IMR-90 (cell line): ENCODE measurements around the gene IQSEC1. TPM values are rescaled to one million over a fixed set of nuclear protein-coding genes. Genes with fewer than 3 reads are reported as not detected.

Experiments
- ATAC-seq: fragments of 200-7000 bp; cut with Tn5 transposase; 2 replicates; pipeline ENCODE4 v1.9.1; 2020; ENCODE audit warnings: low read depth, mild to moderate bottlenecking, moderate library complexity
- BruUV-seq: library from RNA; stranded (reverse); fragments of 400-500 nt; replicated peaks from 2 replicates; lab custom pipeline; 2021; lab: Mats Ljungman, UMichigan
- CTCF ChIA-PET: fragments of 300-600 bp; formaldehyde crosslinking; extraction: SDS; loops from one replicate; lab custom pipeline; 2021; ENCODE audit warnings: antibody characterized with exemption; lab: Yijun Ruan, JAX
- POLR2A ChIA-PET: fragments of 300-600 bp; sonication (Branson Sonifier 250); formaldehyde crosslinking; loops from one replicate; lab custom pipeline; 2022; ENCODE audit warnings: antibody characterized with exemption; ENCODE audit not compliant: unreplicated experiment; lab: Charles Lee
- DNase-seq: peaks from one replicate; pipeline ENCODE4 v3.0.0; 2013
- H2AFZ ChIP-seq: replicated peaks from 2 replicates; pipeline ENCODE3; 2013; ENCODE audit warnings: low read length, mild to moderate bottlenecking; ENCODE audit not compliant: poor library complexity
- H2AK5ac ChIP-seq: 2 replicates; pipeline ENCODE4 v1.6.1; 2013; ENCODE audit warnings: low read depth, low read length, inconsistent platforms
- H2AK9ac ChIP-seq: replicated peaks from 2 replicates; pipeline ENCODE3; 2013; ENCODE audit warnings: mild to moderate bottlenecking, low read depth, low read length, moderate library complexity; ENCODE audit not compliant: poor library complexity
- H2BK120ac ChIP-seq: 2 replicates; pipeline ENCODE4 v1.6.1; 2013; ENCODE audit warnings: low read depth, low read length, inconsistent platforms
- H2BK15ac ChIP-seq: 3 replicates; pipeline ENCODE4 v1.6.1; 2013; ENCODE audit warnings: low read depth, low read length, inconsistent platforms
- H2BK20ac ChIP-seq: 2 replicates; pipeline ENCODE4 v1.6.1; 2013; ENCODE audit warnings: low read depth, mild to moderate bottlenecking, inconsistent platforms, low read length, moderate library complexity
- H2BK5ac ChIP-seq: 2 replicates; pipeline ENCODE4 v1.6.1; 2013; ENCODE audit warnings: mild to moderate bottlenecking, low read depth, low read length, inconsistent platforms; ENCODE audit not compliant: poor library complexity, severe bottlenecking
- H3K14ac ChIP-seq: replicated peaks from 2 replicates; pipeline ENCODE4 v1.6.1; 2013; ENCODE audit warnings: low read depth, low read length, inconsistent platforms
- H3K18ac ChIP-seq: 2 replicates; pipeline ENCODE4 v1.6.1; 2013; ENCODE audit warnings: low read depth, low read length, control low read depth
- H3K23ac ChIP-seq: 2 replicates; pipeline ENCODE4 v1.6.1; 2013; ENCODE audit warnings: low read depth, low read length, inconsistent platforms
- H3K27ac ChIP-seq: 2 replicates; pipeline ENCODE4 v1.5.1; 2013; ENCODE audit warnings: mild to moderate bottlenecking, control low read depth, low read length; ENCODE audit not compliant: insufficient read depth
- H3K27me3 ChIP-seq: 2 replicates; pipeline ENCODE4 v1.6.1; 2013; ENCODE audit warnings: low read length; ENCODE audit not compliant: control insufficient read depth, insufficient read depth
- H3K36me3 ChIP-seq: 2 replicates; pipeline ENCODE4 v1.6.1; 2013; ENCODE audit warnings: low read length, mixed read lengths; ENCODE audit not compliant: control insufficient read depth, insufficient read depth
- H3K4ac ChIP-seq: 2 replicates; pipeline ENCODE4 v1.6.1; 2013; ENCODE audit warnings: low read depth, low read length, inconsistent platforms
- H3K4me1 ChIP-seq: 2 replicates; pipeline ENCODE4 v1.6.1; 2013; ENCODE audit warnings: low read length, mixed read lengths; ENCODE audit not compliant: control insufficient read depth, insufficient read depth
- H3K4me2 ChIP-seq: 2 replicates; pipeline ENCODE4 v1.6.1; 2013; ENCODE audit warnings: low read depth, mild to moderate bottlenecking, control low read depth, low read length, moderate library complexity
- H3K4me3 ChIP-seq: 2 replicates; pipeline ENCODE4 v1.5.1; 2013; ENCODE audit warnings: low read depth, mild to moderate bottlenecking, control low read depth, low read length, moderate library complexity; ENCODE audit not compliant: insufficient read depth
- H3K56ac ChIP-seq: 2 replicates; pipeline ENCODE4 v1.6.1; 2013; ENCODE audit warnings: low read length, inconsistent platforms; ENCODE audit not compliant: insufficient read depth; ENCODE audit errors: extremely low read depth
- H3K79me1 ChIP-seq, 2 experiments: 2 replicates each; pipeline ENCODE4 v1.6.1; 2013; ENCODE audit warnings: low read length in 2 of 2, inconsistent platforms in 1 of 2, low read depth in 1 of 2
- H3K9ac ChIP-seq: 2 replicates; pipeline ENCODE4 v1.6.1; 2013; ENCODE audit warnings: low read depth, low read length, control low read depth
- H3K9me1 ChIP-seq: 2 replicates; pipeline ENCODE4 v1.6.1; 2013; ENCODE audit warnings: low read length, inconsistent platforms; ENCODE audit not compliant: insufficient read depth
- H3K9me3 ChIP-seq: 2 replicates; pipeline ENCODE4 v1.6.1; 2013; ENCODE audit warnings: low read length; ENCODE audit not compliant: control insufficient read depth, insufficient read depth
- H4K20me1 ChIP-seq: 2 replicates; pipeline ENCODE4 v1.6.1; 2013; ENCODE audit warnings: low read length, inconsistent platforms; ENCODE audit not compliant: insufficient read depth
- H4K5ac ChIP-seq: 2 replicates; pipeline ENCODE4 v1.6.1; 2013; ENCODE audit warnings: mild to moderate bottlenecking, low read depth, low read length, control low read depth
- H4K8ac ChIP-seq, 2 experiments: 2 replicates each; pipeline ENCODE4 v1.6.1; 2013; ENCODE audit warnings: low read depth in 2 of 2, low read length in 2 of 2, control low read depth in 1 of 2, inconsistent platforms in 1 of 2
- H4K91ac ChIP-seq: 2 replicates; pipeline ENCODE4 v1.6.1; 2013; ENCODE audit warnings: low read depth, low read length, inconsistent platforms; ENCODE audit not compliant: insufficient read depth
- CEBPB ChIP-seq: IDR thresholded peaks from 2 replicates; pipeline ENCODE4 v1.6.1; 2012; ENCODE audit warnings: low read depth, low read length, improper control_type of control experiment
- CTCF ChIP-seq: conservative IDR thresholded peaks from 2 replicates; pipeline ENCODE4 v1.5.1; 2012; ENCODE audit warnings: mild to moderate bottlenecking, low read depth, low read length, improper control_type of control experiment
- MAZ ChIP-seq: IDR thresholded peaks from 2 replicates; pipeline ENCODE4 v1.6.1; 2012; ENCODE audit warnings: low read depth, mild to moderate bottlenecking, low read length, improper control_type of control experiment, moderate library complexity, borderline replicate concordance
- NFE2L2 ChIP-seq: fragments of 150-350 bp; IDR thresholded peaks from 2 replicates; pipeline ENCODE4 v1.6.1; 2016; ENCODE audit warnings: low read depth, mild to moderate bottlenecking, low read length
- WGBS, 2 experiments: methylation state at CpG; one replicate each; pipeline versions ENCODE4 v1.1.5 to v1.1.7; 2013; ENCODE audit warnings: missing lambda C conversion rate in 2 of 2; ENCODE audit not compliant: insufficient read length in 1 of 2; ENCODE audit errors: extremely low coverage in 2 of 2; 5-methylcytosine and 5-hydroxymethylcytosine counted together
- dilution Hi-C: fragments of 300-500 bp; cut with HindIII; formaldehyde crosslinking; loops from one replicate; pipeline ENCODE4 v1.14.3; 2018; ENCODE audit warnings: low sequenced_read_pairs; ENCODE audit not compliant: unreplicated experiment
- in situ Hi-C: fragments of 300-500 bp; cut with MboI; formaldehyde crosslinking; loops from 3 replicates; pipeline ENCODE4 v1.14.3; 2019; ENCODE audit warnings: low sequenced_read_pairs, inconsistent platforms, mixed read lengths
- intact Hi-C: fragments of 100-400 bp; cut with micrococcal nuclease; formaldehyde crosslinking; loops from 2 replicates; pipeline ENCODE4 v1.10.0; 2022
- polyA plus RNA-seq, 3 experiments: library from polyadenylated mRNA; depleted of rRNA; stranded (reverse); fragments of >200 nt; gene quantifications; 2 replicates each; pipeline ENCODE4 v1.2.3, GENCODE V29; 2012; ENCODE audit warnings: low replicate concordance in 1 of 3
- total RNA-seq: library from RNA; depleted of rRNA; stranded (reverse); fragments of >200 nt; gene quantifications from 2 replicates; pipeline ENCODE4 v1.2.3, GENCODE V29; 2012

Gene IQSEC1
- total and polyA plus RNA-seq, 2 of the 4 experiments (the other 2 are of a cell fraction) = 5.9 to 11.9 TPM

GRCh38 chr3:13037458-13038117 is 35.6 kb downstream of the IQSEC1 start:
- no peak overlapping the region for H3K23ac ChIP-seq
- no peak overlapping the region for H2BK5ac ChIP-seq
- in situ Hi-C loops = no loop called here
- no peak overlapping the region for H3K4me3 ChIP-seq
- intact Hi-C loops = no loop called here
- CTCF ChIA-PET = no interaction called here
- H3K4me2 ChIP-seq = no peak overlapping the region
- no peak overlapping the region for H3K9ac ChIP-seq
- ATAC-seq (no peak), DNase-seq (peak; percentile 25)
- peaks cover 64% of the 10 kb centered on the region for H3K27me3 ChIP-seq
- no peak overlapping the region for H2BK15ac ChIP-seq
- H3K4ac ChIP-seq = no peak overlapping the region
- H2AFZ ChIP-seq = no peak overlapping the region
- dilution Hi-C loops = no loop called here
- no peak overlapping the region for H2AK9ac ChIP-seq
- POLR2A ChIA-PET = no interaction called here
- no peak overlapping the region for H4K91ac ChIP-seq
- H3K18ac ChIP-seq = no peak overlapping the region
- no peaks in the 10 kb centered on the region for H3K79me1 ChIP-seq
- H4K20me1 ChIP-seq = no peaks in the 10 kb centered on the region
- no peak overlapping the region for H3K14ac ChIP-seq
- TF ChIP-seq NFE2L2 (no peak), CEBPB (peak; percentile 90), MAZ (no peak), CTCF (no peak)
- H2BK120ac ChIP-seq = no peak overlapping the region
- BruUV-seq = no TSS peak
- no peaks in the 10 kb centered on the region for H3K9me1 ChIP-seq
- H3K9me3 ChIP-seq = no peaks in the 10 kb centered on the region
- WGBS, 2 experiments = no CpG with 5 or more reads among the region's 8 CpGs
- no peaks in the 10 kb centered on the region for H3K36me3 ChIP-seq
- H2AK5ac ChIP-seq = no peak overlapping the region
- no peak overlapping the region for H4K5ac ChIP-seq
- no peaks in the 10 kb centered on the region for H3K4me1 ChIP-seq
- no peak overlapping the region for H3K27ac ChIP-seq
- H2BK20ac ChIP-seq = no peak overlapping the region
- no peak overlapping the region for H4K8ac ChIP-seq
- H3K56ac ChIP-seq = no peak overlapping the region
